DMS 273 (cell line): ENCODE results near the gene LYST.
A peak's percentile ranks its signal among the peaks of the same experiment; 100 is the strongest.
"Not testable (repeated sequence)": the region's sequence is repeated elsewhere in the genome, so short reads cannot be mapped to it uniquely, and the experiment has no call there.

Experiments
- DNase-seq: peaks from one replicate; lab custom pipeline; 2025; ENCODE audit not compliant: unreplicated experiment; lab: John Stamatoyannopoulos, UW

Gene LYST

DNA sequence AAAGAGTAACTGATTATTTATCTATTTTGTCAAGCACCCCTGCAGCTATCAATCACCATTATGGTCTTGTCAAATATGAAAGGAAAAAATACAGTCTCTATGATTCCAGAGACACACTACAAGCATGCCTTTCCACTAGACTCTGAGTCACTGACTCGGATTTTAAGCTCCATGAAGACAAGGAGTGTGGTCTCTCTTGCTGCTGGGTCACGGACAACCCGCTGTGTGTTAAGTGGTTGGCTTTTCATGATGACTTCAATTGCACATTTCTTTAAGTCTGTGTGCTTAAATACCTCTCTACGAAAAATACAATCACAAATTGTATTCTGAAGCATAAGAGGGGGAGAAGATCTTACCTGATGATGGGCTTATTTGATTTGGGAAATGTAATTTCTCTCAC lies 203.1 kb downstream of the LYST start:
- DNase-seq: no peak

DNA sequence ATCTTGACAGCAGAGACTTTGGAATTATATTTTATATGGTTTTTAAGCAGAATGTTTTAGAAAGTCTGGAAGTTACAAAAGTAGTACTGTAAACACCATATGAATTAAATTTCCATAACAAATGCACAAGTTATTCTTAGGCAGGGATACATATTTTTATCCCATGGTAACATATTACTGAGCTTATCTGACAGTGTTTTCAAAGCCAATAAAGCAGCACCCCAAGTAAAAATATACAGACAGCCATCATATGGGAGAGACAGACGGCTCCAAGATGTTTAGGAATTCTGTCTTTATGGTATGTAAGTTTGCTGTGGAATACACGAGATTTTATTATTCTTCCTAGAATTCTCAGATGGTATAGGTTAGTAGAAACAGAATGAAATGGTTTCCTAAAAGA lies 205.1 kb downstream of the LYST start:
- DNase-seq: no peak

DNA sequence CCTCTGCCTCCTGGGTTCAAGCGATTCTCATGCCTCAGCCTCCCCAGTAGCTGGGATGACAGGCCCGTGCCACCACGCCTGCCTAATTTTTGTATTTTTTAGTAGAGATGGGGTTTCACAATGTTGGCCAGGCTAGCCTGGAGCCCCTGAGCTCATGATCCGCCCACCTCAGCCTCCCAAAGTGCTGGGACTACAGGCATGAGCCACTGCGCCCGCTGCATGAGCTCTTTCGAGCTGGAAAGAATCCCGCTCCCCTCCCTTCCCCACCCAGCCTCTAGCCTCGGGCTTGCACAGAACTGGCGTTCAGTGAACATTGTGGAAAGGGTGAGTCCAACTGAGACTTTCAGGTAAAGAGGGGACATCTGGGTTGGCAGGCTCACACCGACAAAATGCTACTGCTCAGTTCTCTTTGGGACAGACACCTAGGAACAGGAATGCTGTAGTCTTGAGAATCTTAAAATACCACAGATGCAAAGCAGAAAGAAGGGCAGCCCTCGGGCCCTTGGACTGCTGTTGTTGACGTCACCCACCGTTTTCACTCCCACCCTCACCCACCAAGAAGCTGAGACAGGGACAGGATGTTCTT lies 207.4 kb downstream of the LYST start:
- no peak for DNase-seq

DNA sequence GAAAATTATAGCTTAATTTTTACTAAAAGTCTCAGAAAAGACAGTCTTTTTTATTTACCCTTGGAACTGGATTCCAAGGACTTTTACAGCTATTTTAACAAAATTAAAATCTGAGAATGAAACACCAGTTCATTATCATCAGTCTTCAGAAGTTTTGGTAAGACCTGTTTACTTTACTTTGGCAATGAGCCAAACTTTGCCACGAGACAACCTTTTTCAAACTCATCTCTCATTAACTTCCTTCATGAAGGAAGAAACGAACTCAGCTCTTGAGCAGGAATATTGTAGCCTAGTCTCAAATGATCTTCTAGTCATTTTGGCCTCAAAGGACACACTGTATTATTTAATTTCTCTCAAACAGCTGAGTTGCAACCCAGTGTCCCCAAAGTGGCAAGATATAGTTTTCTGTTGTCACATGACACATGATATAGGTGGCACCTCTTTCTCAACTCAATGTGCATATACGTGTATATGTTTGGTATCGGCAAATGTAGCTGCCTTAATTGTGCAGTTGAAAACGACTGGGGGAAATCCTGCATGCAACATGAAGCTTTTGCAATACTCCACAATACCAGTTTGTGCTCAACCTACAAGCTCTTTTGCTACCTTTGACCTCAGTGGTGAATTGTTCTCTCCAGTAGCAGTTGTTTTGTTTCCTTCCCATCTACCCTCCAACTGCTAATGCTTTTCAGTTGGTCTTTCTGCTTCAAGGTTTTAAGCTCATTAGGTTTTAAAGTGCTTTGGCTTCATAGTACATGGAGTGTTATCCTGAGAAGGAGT lies 208.8 kb downstream of the LYST start:
- DNase-seq: no peak

DNA sequence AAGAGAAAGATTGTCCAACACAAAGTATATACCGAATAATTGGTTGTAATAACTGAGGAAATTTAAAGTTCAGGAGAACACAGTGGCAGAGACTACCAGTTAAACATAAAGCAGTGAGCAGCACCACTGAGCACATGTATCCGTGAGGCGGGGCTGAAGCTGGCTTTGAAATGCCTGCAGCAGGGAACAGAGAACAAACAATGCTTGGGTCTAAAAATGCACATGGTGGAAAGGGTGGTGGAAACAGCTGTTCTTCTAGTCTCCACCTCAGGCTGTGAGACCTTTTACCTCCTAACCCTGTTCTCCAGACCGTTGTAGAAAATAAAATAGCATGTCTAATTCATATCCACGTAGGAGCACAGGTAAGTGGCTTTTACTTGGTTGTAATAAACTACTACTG lies 209.4 kb downstream of the LYST start:
- DNase-seq: no peak

DNA sequence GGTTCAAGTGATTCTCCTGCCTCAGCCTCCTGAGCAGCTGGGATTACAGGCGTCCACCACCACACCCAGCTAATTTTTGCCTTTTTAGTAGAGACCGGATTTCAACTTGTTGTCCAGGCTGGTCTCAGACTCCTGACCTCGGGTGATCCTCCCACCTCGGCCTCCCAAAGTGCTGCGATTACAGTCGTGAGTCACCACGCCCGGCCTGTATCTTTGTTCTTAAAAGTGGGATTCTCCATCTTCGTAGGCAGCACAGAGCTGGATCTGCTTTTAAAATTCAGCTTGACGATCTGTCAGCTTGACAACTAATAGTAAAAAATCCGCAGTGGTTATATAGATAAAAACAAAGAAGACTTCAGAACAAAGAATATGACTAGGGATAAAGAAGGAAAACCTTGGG lies 214.3 kb downstream of the LYST start:
- DNase-seq: no peak

DNA sequence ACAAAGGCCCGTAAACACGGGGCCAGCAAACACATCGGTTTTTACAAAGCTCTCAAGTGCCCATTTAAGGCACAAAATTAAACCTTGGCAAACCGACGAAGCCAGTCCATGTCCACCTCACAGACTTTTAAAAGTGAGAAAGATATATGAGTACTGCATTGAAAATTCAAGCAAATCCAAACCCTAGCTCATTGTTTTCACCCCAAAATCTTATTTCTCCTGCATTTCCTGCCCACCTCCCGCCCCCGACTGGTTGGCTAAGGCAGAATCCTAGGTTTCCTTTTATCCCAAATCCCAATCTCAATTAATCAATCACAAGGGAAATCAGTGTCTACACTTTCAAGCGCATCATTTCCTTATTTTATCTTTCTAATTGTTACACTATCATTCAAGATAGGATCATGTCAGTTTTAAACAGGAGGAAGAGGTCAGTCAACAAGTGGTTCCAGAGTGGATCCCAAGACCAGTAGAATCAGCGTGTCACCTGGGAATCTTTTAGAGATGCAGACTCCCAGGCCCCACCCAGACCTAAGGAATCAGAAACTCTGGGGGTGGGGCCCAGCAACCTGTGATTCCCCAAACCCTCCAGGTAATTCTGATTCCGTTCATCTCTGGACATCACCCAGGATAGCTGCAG lies 215.4 kb downstream of the LYST start:
- no peak for DNase-seq

DNA sequence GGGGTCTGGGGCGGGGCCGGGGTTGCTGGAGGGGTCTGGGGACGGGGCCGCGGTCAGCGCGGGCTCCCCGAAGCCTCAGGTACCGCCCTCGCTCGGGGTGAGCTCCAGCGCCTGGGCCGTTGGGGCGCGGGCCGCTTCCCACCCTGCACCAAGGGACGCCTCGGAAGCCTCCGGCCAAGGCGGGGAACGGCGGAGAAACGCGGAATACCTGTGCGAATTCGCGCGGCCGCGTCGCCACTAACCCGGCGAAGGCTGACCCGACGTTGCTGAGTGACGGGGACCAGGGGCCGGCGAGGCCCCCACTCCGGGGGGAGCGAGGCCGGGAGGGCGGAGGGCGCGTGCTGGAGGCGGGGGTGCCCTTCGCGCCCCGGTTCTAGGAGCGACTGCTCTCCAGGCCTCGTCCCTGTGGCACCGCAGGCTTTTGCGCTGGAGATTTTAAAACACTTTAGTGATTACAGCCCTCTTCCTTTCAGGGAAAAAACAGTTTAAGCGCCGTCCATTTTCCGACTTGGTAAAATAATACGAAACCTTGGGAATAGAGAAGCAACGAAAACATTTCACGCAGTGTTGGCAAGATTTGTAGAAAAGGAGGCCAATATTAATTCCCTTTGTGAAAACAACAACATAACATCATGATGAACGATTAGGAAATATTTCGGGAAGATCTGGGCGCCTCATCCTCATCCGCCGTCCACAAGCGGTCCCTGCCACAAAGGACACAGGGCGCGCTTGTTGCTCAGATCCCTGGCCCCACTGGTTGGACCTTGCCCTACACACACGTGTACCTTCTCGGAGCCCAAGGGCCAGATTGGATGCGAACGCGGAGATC lies 216.2 kb downstream of the LYST start:
- DNase-seq: peak; percentile 76

DNA sequence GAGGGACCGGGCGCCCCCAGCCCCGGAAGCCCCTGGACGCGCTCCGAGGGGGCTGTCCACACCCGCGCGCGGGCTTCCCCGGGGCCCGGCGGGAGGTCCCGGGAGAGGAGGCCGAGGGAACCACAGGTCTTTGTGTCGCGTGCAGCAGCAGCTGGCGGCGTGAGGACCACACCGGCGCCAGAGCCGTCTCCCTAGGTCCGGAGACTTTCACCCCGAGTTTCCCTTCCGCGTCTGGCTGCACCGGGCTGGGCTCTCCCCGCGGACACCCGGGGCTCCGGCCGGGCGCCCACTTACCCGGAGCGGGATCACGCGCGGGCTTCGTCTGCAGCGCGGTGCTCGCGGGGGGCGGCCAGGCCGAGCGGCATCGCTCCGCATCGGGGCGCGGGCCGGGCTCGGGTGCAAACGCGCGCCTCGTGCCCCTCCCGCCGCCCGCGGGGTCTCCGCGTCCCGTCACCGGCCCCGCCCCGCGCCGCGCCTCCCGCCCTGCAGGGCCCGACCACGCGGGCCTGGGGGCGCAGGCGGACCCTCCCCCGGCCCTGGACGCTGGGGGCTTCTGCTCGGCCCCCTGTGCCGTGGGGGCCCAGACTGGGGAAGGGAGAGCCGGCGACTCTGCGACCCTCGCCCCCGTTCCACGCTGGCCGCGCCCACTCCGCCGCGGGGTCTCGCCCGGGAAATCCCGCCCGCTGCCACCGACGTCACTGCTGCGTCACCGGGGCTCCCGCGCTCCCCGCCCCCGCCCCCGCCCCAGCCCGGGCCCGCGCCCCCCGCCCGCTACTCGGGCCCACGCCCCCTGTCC lies 217.1 kb downstream of the LYST start, which contains the start of gene GNG4:
Gene GNG4, minus strand, starts transcription at position 417 of the 796 bp plus-strand sequence. CDS start 65,946 bp downstream, outside the sequence.
- peak; percentile 86 for DNase-seq

DNA sequence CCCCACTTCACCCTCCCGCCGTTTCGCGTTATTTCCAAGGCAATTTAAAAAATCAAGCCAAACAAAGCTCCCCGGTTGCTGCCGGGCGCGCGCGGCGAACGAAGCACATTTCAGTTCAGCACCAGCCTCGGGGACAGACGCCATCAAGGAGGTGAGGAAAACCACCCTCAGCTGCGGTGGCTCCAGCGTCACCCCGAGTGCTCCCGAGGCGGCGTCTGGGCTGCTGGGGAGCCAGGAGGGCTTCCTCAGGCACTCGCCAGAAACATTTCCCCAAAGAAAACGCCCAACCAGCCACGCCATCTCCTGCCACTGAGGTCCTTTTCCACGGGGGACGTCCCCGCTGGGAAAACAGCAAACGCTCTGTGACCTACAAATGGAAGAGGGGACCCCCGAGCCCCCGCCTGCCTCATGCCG lies 217.7 kb downstream of the LYST start:
- DNase-seq: peak; percentile 80

DNA sequence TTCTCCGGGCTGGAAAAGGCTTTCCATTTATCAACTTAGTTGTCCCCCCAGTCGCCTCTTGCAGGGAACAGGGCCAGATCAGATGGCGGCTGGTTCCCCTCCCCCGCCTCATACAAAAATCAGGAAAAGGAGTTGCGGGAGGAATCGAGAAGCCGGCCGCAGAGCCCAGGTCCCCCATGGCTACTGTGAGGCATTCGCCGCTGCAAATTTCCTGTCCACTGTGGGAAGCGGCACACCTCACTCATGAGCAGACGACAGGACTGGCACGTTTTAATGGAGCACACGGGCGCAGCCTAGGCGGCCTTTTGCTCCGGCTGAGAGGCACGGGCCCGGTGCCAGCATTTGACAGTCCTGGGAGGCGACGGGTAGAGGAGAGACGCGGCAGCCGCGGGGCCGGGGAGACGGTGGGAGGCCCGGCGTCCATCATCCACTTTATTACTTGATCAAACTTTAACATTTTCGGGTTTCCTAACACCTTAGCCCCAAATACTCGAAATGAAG lies 218.2 kb downstream of the LYST start:
- peak; percentile 91 for DNase-seq

DNA sequence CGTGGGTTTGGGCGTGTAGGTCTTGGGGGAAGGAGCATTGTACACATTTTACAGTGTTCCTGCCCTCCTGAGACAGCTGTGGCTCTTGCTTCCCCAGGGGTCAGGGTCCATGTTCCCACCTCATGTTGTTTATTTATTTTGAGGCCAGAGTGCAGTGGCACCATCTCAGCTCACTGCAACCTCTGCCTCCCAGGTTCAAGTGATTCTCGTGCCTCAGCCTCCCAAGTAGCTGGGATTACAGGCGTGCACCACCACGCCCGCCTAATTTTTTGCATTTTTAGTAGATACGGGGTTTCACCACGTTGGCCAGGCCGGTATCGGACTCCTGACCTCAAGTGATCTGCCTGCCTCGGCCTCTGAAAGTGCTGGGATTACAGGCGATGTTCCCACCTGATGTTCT lies 219.2 kb downstream of the LYST start:
- not testable (repeated sequence) for DNase-seq

DNA sequence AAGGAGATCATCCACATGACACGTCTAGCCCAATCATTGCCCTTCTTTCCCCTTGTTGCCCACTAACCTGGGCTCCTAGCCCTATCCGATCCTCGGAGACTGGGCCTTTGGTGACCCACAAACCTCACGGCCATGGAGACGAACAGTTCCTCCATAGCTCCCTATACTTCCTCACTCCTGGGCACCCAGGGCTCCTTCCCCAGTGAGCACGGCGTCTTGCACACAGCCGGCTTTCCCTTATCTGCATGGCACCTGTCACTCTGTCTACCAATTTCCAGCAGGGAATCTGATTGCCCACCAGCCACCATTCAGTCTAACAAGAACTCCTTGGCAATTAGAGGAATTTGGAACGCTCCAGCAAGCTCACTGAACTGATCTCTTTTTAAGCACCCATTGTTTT lies 220.2 kb downstream of the LYST start:
- peak; percentile 42 for DNase-seq

DNA sequence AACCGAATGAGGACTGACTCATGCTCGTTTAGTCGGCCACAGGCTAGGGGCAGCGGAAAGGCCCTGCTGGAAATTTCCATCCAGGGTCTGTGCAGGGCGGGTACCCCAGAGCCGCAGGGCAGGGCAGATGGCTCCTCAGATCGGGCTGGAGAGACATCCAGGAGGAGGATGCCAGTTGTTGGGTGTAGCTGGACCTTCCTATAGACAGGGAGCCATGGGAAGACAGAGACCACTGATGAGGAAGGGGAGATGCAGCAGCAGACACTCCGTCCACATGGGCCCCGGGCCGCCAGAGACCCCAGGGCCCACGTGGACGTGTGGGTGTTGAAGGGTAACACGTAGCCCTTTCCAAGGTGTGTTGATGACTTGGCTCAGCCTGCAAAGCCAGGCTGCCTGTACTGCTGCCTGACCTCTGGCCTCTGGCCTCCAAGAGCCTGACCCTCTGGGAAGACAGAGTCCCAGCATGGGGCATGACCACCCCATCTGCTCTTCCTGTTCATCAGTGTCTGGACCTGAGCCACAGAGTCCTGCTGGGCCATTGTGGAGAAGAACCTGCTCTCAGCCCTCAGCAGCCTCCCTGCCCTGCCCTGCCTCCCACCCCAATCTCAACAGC lies 221.9 kb downstream of the LYST start:
- no peak for DNase-seq

DNA sequence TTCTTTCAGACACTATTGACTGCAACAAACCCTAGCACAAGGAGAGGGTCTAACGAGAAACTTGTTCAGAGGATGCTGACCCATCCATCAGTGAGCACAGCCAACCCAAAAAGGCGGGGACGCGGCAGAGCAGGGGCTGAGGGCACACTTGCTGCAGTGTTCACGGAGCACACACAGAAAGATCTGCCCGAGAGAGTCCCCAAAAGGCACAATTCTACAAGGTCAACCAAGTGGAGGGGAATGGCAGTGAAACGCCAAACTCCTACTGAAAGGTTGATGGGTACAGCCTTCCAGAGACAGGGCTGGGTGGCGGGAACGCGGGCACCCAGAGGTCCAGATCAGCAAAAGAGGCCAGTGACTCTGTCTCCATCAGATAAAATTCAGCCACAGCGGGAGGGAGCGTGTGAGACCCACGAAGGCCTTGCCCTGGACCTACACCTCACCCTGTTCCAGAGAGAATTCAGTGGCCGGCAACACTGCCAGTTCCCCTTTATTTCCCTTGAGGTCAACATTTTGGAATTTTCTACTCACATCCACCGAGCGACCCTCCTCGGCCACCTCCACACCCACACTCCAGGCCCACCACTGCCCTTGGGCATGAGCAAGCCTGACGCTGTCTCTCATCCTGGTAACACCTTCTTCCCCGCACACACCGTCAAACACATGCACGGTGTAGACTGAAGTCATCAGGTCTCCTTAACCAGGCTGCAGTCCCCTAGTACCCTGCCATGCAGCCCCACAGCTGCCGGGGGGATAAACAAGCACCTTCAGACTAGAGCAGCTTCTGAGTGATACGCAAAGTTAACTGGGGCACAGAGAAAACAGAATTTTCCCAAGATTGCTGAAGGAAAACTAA lies 222.6 kb downstream of the LYST start:
- no peak for DNase-seq

DNA sequence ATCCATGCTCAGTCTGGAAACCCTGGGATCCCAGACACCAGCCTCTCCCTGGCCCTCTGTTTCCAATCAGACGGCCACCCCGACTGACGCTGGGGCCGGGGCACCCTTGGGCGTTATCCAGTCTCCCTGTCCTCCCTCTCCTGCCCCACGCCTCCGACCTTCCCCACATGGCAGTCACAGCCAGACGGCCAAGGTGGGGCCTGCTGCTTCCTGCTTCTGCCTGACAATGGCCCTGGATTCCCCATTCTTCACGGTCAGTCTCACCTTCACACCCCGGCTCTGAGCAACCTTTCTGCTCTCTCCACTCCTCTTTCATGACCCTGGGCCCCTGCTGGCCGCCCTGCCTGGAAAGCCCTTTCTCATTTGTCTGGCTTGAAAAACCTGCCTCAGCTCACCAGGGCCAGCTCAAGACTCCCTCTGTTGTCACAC lies 223.7 kb downstream of the LYST start:
- no peak for DNase-seq

DNA sequence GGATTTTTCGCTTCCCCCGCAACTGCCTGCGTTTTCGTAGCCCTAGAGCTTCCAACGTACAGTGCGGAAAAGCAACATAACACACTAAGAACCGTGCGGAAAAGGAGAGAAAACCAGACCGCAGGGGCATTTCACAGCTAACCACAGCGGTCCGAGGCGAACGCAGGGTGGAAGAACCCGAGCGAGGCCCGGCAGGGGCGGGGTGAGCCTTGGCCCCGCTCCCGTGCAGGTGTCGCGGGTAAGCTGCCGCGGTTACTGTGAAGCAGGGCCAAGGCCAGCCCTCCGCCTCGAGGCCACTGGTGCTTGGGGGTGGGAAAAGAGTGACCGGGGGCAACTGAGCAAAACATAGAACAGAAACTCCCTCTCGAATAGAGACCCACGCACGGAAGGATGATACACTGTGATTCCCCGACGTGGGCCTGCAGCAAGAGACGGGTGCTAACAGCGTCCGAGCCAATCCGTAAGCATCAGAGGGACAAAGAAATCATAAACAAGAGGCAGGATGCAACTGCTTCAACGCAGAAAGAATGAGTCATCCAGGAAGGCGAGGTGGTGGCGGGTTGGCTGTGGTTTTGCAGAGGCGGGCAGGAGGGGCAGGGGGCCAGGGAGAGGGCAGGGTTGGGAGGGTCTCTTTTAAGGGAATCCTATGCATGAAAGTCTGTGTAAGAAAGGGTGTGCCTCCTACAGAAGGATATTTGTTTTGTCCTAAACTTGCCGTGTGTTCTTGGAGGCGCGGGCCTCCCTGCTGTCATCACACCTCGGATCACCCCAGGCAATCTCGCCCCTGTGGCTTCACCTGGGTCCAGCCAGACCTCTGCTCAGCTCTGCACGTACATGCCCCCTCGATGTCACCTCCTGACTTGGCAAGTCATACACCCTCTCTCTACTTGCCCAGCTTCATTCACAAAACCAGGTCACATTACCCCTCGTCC lies 224.4 kb downstream of the LYST start:
- DNase-seq: no peak

DNA sequence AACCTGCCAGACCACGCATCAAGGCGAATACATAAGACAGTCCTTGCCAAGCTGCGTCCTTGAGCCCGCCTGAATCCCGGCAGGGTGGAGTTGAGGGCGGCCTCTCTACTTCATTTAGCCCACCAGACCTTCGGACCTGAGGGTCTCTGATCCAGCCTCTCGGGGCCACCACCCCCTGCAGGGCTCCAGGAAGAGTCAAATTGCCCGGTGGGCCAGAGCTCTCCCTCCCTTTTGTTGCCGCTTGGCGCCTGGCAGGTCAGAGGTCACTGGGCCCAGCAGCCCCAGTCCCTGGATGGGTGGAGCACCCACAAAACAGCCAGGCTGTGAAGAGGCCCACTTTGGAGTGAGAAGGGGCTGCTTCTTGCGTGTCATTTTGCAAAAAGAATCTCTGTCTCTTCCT lies 226.1 kb downstream of the LYST start:
- no peak for DNase-seq
